HCT116 (cell line): ENCODE data around the gene NEU4. TPM values are rescaled to one million over a fixed set of nuclear protein-coding genes. Genes with fewer than 3 reads are reported as not detected.

Experiments
- ATAC-seq: fragments of 200-7000 bp; cut with Tn5 transposase; 2 replicates; pipeline ENCODE4 v1.9.1; 2020; ENCODE audit warnings: mild to moderate bottlenecking, moderate library complexity
- BruUV-seq: library from RNA; stranded (reverse); fragments of 400-500 nt; replicated peaks from 2 replicates; lab custom pipeline; 2021; lab: Mats Ljungman, UMichigan
- CTCF ChIA-PET: fragments of 300-600 bp; sonication (Branson Sonifier 250); formaldehyde crosslinking; loops from one replicate; lab custom pipeline; 2021; ENCODE audit warnings: antibody characterized with exemption; lab: Charles Lee
- POLR2A ChIA-PET: fragments of 300-600, 350-600 bp; sonication (Branson Sonifier 250); formaldehyde crosslinking; loops from one replicate; lab custom pipeline; 2021; ENCODE audit warnings: antibody characterized with exemption; lab: Charles Lee
- RAD21 ChIA-PET, 2 experiments: fragments of 300-600 bp; sonication (Branson Sonifier 250); formaldehyde crosslinking; loops; one replicate each; lab custom pipeline; 2023; ENCODE audit warnings: low total read pairs in 2 of 2; ENCODE audit not compliant: uncharacterized antibody in 2 of 2, unreplicated experiment in 2 of 2, low non-redundant PET in 1 of 2; lab: Charles Lee
- DNase-seq: peaks from one replicate; pipeline ENCODE4 v3.0.0-alpha.2; 2010; ENCODE audit warnings: low read depth, low spot score
- H2AFZ ChIP-seq: fragments of 200-600 bp; shearing (Covaris generic), sonication (generic); 2 replicates; pipeline ENCODE4 v1.6.1; 2017; ENCODE audit warnings: low read depth, mixed run types, mixed read lengths, antibody characterized with exemption, low read length; ENCODE audit not compliant: poor library complexity, severe bottlenecking
- H3K27ac ChIP-seq: 2 replicates; pipeline ENCODE4 v1.5.1; 2012; ENCODE audit warnings: low read depth, low read length
- H3K27me3 ChIP-seq: fragments of 200-600 bp; sonication (generic); 2 replicates; pipeline ENCODE4 v1.6.1; 2016; ENCODE audit warnings: mixed run types, low read length, mixed read lengths; ENCODE audit not compliant: insufficient read depth
- H3K36me3 ChIP-seq, 2 experiments: fragments of 200-500 bp in 1 of 2; fragments of 200-600 bp in 1 of 2; sonication (Bioruptor generic) in 1 of 2; sonication (generic) in 1 of 2; 2 replicates each; pipeline versions ENCODE4 v1.5.1 to v1.6.1; 2014 to 2016; ENCODE audit warnings: low read length in 2 of 2, inconsistent platforms in 1 of 2, mixed read lengths in 1 of 2, mixed run types in 1 of 2; ENCODE audit not compliant: insufficient read depth in 2 of 2, control insufficient read depth in 1 of 2
- H3K4me1 ChIP-seq, 2 experiments: fragments of 200-600 bp in 1 of 2; sonication (generic) in 1 of 2; 2 replicates each; pipeline versions ENCODE4 v1.5.1 to v1.6.1; 2012 to 2017; ENCODE audit warnings: low read length in 2 of 2, inconsistent platforms in 1 of 2, mild to moderate bottlenecking in 1 of 2, mixed read lengths in 1 of 2, mixed run types in 1 of 2, moderate library complexity in 1 of 2; ENCODE audit not compliant: insufficient read depth in 2 of 2, control insufficient read depth in 1 of 2
- H3K4me2 ChIP-seq: fragments of 200-600 bp; sonication (generic); 2 replicates; pipeline ENCODE4 v1.6.1; 2017; ENCODE audit warnings: mixed run types, low read length, mixed read lengths
- H3K4me3 ChIP-seq, 2 experiments: fragments of 200-600 bp in 1 of 2; sonication (generic) in 1 of 2; replicated peaks in 1 of 2; 2 replicates each; pipeline ENCODE4 v1.5.1; 2011 to 2016; ENCODE audit warnings: low read length in 2 of 2, control low read depth in 1 of 2, low read depth in 1 of 2, mild to moderate bottlenecking in 1 of 2, mixed read lengths in 1 of 2, mixed run types in 1 of 2
- H3K79me2 ChIP-seq: fragments of 200-600 bp; sonication (generic); 2 replicates; pipeline ENCODE4 v1.6.1; 2017; ENCODE audit warnings: mild to moderate bottlenecking, mixed run types, low read length, moderate library complexity, mixed read lengths; ENCODE audit not compliant: insufficient read depth
- H3K9ac ChIP-seq: fragments of 200-600 bp; sonication (generic); 2 replicates; pipeline ENCODE4 v1.6.1; 2016; ENCODE audit warnings: low read length, mixed read lengths
- H3K9me2 ChIP-seq: fragments of 200-600 bp; sonication (generic), shearing (Covaris generic); 2 replicates; pipeline ENCODE4 v1.6.1; 2017; ENCODE audit warnings: mixed run types, mild to moderate bottlenecking, moderate library complexity; ENCODE audit not compliant: insufficient read depth
- H3K9me3 ChIP-seq, 2 experiments: fragments of 200-500 bp in 1 of 2; fragments of 200-600 bp in 1 of 2; sonication (Bioruptor generic) in 1 of 2; sonication (generic) in 1 of 2; 2 replicates each; pipeline ENCODE4 v1.6.1; 2014 to 2017; ENCODE audit warnings: low read length in 2 of 2, mixed read lengths in 2 of 2, inconsistent platforms in 1 of 2, low read depth in 1 of 2, mild to moderate bottlenecking in 1 of 2, mixed run types in 1 of 2, moderate library complexity in 1 of 2; ENCODE audit not compliant: control insufficient read depth in 1 of 2, insufficient read depth in 1 of 2
- H4K20me1 ChIP-seq: fragments of 200-600 bp; sonication (generic), shearing (Covaris generic); 2 replicates; pipeline ENCODE4 v1.6.1; 2017; ENCODE audit warnings: mixed run types, mild to moderate bottlenecking, moderate library complexity; ENCODE audit not compliant: insufficient read depth
- ATF3 ChIP-seq: IDR thresholded peaks from 2 replicates; pipeline ENCODE4 v1.6.1; 2012
- EGR1 ChIP-seq: IDR thresholded peaks from 2 replicates; pipeline ENCODE4 v1.6.1; 2012; ENCODE audit warnings: low read depth
- ZBTB33 ChIP-seq: IDR thresholded peaks from 2 replicates; pipeline ENCODE4 v1.6.1; 2011; ENCODE audit warnings: mild to moderate bottlenecking, low read length, moderate library complexity; ENCODE audit not compliant: insufficient replicate concordance; ENCODE audit errors: extremely low read depth
- ZFX ChIP-seq: fragments of 450-650 bp; IDR thresholded peaks from 2 replicates; pipeline ENCODE4 v1.6.1; 2017
- intact Hi-C: fragments of 100-400 bp; cut with micrococcal nuclease; formaldehyde crosslinking; loops from 2 replicates; pipeline ENCODE4 v1.10.0; 2022
- total RNA-seq: library from RNA; stranded (reverse); gene quantifications from one replicate; pipeline ENCODE4 v1.2.1, GENCODE V29; 2021; ENCODE audit not compliant: unreplicated experiment

NEU4 gene
- total RNA-seq, 1 experiment from 2014 or later: 0.34 TPM

- CTCF ChIA-PET: no interaction called here
- no peak overlapping the region for H3K27ac ChIP-seq
- H3K27me3 ChIP-seq: no peaks in the 10 kb centered on the region
- H3K4me1 ChIP-seq: no peaks in the 10 kb centered on the region; a peak in 1 of 4 replicates
- H3K4me3 ChIP-seq: no peak overlapping the region
- TF ChIP-seq ATF3 (no peak), EGR1 (no peak)
- RAD21 ChIA-PET: no interaction called here
- H3K9me2 ChIP-seq: no peaks in the 10 kb centered on the region
- POLR2A ChIA-PET: no interaction called here
- no peak overlapping the region for H3K4me2 ChIP-seq
- H4K20me1 ChIP-seq: no peaks in the 10 kb centered on the region
- H2AFZ ChIP-seq: no peak overlapping the region
- no TSS peak for BruUV-seq
- H3K79me2 ChIP-seq: no peaks in the 10 kb centered on the region
- ATAC-seq (no peak), DNase-seq (no peak)
- no peak overlapping the region for H3K9ac ChIP-seq
- no peaks in the 10 kb centered on the region for H3K9me3 ChIP-seq
- intact Hi-C loops: no loop called here
- no peaks in the 10 kb centered on the region for H3K36me3 ChIP-seq
Measured at GRCh38 chr2:241857572-241858121, 48.7 kb downstream of the NEU4 start.

GRCh38 chr2:241858206-241859016, 49.4 kb downstream of the NEU4 start, which contains the start of gene PDCD1:
PDCD1 (minus strand) TSS chr2:241858894; CDS start chr2:241858838, 56 bp downstream.
- H4K20me1 ChIP-seq: no peaks in the 10 kb centered on the region
- RAD21 ChIA-PET: no interaction called here
- TF ChIP-seq ZFX: no peak
- no peak for TF ChIP-seq ZBTB33
- TF ChIP-seq, all 23 proteins: peak for 0
- Histone ChIP-seq H3K4me1 (no peaks in the 10 kb centered on the region; a peak in 1 of 4 replicates), H3K4me3 (no peak within 1 kb of the TSS), H3K36me3 (no peaks in the 10 kb centered on the region), H3K9ac (no peak within 1 kb of the TSS), H3K79me2 (no peaks in the 10 kb centered on the region), H3K4me2 (no peak within 1 kb of the TSS), H3K27ac (no peak within 1 kb of the TSS; the same call in 1 of the 2 replicates), H3K9me2 (no peaks in the 10 kb centered on the region), H2AFZ (no peak within 1 kb of the TSS), H3K9me3 (no peaks in the 10 kb centered on the region), H3K27me3 (no peaks in the 10 kb centered on the region)
- intact Hi-C loops: no loop called here
- ChIA-PET POLR2A (no interaction called here), CTCF (no interaction called here)
- DNase-seq (no peak), ATAC-seq (peak; percentile 34; the same call in 1 of the 2 replicates)
- no TSS peak for BruUV-seq
